ENCODE measurements around the gene DISP2.

DISP2 gene

DNA sequence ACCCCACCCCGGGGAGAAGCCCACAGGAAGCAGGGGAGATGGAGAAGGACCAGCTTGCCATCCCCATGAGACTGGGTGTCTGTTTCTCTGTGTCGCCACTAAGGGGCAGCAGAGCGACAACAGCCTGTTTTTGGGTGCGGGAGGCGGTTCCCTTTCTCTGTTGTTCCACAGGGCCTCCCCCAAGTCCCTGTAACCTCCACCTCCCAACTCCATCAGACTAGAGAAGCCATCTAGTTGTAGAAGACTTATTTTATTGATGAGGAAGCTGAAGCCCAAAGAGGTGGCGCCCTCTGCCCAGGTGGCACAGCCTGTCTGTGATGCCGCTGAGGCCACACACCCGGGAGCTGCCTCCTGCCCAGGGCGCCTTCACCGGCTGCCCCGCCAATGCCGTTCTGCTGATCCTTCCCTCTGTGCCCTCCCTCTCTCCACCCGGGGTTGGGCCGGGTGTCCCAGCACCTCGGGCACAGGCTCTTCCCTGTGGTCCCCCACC, 13.3 kb upstream of the DISP2 start:
- DNase-seq = peak; percentile 65

GRCh38 chr15:40345225-40345866, 12.7 kb upstream of the DISP2 start:
- DNase-seq = no peak

GRCh38 chr15:40345867-40346578, 12.0 kb upstream of the DISP2 start:
- DNase-seq = no peak

DNA sequence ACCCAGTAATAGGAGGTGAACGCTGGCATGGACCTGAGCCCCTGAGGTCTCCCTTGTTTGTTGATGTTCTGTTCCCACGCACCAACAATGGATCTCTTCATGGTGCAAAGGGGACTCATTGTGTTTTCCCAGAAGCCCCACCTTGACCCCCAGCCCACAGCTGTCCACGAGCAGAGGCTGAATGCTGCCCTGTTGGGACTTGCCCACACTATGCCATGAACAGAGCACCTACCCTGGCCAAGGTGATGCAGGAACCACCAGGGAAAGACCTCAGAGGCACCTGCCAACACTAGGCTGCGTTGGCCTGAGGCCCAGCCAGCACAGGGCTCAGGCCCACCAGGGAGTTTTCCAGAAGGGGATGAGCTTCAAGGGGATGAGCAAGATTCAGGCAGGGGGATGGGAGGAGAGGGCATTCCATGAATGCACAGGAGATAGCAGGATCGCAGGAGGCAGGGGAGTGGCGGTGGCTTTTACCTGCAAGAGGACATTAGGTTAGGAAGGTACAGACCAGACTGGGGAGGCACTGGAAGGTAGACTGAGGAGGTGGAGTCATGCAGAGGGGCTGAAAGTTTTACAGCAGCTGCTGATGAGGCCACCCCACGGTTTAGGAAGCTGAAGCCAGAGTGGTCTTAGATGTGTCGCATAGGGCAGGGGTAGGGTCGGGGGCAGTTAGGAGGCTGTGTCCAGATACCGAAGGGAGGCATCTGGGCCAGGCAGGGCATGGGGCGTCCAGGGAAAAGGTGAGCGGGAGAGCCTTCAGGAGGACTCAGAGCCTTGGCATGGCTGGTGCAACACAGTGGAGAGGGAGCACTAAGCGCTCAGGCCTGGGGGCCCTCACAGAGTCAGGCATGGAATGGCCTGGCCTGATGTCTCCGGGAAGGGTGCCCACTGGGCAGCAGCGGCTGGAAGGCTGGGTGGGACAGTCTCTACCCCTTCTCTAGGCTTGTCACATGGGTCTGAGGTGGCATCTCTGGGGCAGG, 11.2 kb upstream of the DISP2 start:
- no peak for DNase-seq

DNA sequence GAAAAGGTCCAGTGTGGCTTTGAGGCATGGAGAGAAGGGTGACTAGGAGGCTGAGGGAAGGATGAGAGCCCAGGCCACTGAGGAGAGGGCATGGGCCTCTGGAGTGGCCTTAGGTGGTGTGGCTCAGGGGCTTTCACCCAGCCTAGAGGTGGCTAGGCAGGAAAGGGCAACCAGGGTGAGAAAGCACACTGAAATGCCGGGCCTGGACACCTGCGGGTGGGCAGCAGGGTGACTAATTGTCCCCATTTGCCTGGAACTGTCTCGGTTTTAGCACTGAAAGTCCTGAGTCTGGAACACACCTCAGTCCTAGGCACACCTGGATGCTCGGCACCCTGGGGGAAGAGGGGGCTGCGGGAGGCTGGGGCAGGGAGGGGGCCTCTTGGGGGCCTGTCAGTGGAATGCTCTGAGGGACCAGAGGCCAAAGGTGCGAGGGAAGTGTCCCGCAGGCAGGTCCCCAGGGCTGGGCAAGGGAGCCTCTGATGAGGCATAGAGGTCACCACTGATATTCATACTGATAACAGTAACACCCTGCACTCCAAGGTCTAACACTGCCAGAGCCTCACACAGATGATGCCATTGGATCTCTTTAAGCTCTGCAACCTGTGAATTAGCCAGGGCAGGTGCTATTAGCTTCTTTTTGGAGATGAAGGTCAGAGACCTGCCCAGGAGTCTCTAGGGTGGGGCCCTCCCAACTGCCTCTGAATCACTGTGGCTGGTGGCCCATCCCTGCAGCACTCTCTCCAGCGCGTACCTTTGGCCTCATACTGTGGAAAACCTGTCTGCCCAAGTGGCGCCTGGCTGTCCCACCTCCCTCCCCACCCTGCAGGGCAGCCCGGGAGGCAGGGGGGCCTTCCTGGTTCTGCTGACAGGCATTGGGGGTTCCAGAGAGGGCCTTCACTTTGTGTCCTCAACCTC, 10.2 kb upstream of the DISP2 start:
- DNase-seq = no peak

DNA sequence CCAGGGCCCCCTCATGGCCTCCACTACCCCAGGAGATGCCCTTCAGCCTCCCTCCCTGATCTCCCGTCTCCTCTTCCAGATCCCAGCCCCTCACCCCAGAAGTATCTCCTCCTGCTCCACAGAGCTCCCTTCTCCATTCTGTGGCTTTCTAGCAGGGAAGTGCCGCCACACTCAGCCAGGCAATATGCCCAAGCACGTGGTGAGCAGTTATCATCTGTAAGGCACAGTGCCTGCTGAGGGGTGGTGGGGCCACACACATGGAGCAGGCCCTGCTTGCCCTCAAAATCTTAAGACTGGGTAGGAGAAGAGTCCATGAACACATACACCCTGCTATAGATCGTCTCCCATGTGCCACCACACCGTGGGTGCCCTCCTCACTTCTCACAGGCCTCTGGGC, 9.5 kb upstream of the DISP2 start:
- no peak for DNase-seq

DNA sequence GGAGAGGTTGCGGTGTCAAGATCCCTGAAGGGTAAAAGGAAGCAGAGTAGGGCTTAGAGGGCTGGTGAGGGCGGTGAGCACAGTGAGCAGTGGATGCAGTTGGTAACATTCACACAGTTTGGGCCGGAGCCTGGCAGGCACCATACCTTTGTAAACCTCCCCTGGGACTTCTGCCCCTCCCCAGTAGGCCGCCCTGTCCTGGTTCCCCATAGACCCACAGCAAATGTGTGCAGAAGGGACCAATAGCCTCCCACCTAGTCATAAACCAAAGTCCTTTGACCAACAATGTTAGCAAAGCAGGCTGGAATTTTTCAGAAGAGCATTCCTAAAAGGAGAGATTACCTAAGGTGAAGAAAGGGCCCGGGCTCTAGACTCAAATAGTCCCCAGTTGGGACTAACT, 8.9 kb upstream of the DISP2 start:
- DNase-seq = no peak

DNA sequence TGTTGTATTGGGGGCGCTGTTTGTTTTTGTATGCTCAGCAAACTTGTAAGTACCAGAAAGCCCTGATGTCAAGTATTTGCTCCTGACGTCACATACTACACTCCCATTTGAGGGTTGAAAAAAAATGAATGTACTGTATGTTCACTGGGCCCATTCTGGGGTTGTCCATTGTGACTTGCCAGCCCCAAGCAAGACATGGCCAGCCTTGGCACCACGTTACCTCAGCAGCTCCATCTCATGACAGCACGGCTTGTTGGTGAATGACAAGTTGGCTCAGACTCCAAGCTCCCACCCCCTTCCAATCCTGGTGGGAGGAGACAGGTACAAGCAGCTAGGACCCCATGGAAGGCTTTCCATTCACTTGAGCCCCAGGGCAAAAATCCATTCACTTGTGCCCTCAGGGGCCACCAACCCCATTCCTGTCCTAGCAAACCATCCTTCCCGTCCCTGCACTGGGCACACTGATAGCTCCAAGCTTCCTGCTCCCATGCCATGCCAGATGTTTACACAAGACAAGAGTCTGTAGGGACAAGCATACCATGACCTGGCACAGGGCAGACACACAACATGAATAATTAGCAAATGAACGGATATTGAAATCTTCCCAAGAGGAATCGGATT, 5.6 kb upstream of the DISP2 start:
- DNase-seq = no peak

DNA sequence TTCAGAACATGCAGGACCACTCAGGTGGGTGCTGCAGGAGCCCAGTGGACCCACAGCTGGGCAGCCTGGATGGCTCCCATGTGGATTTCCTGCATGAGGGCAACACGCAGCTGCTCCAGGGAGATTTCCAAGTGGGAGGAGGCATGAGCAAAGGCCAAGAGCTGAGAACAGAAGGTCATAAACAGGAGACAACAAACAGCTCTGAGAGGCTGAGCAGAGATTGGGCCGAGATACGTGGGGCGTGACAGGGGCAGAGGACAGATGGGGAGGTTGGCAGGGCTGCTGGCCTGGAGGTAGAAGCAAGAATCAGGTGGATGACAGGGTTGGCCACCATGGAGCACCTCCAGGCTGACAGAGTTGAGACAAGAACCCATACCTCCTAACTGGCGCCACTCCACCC, 4.3 kb upstream of the DISP2 start:
- DNase-seq = no peak

GRCh38 chr15:40354408-40355171, 3.4 kb upstream of the DISP2 start:
- no peak for DNase-seq

GRCh38 chr15:40355976-40356585, 1.9 kb upstream of the DISP2 start:
- DNase-seq = no peak

GRCh38 chr15:40357246-40357645, 773 bp upstream of the DISP2 start:
- no peak for DNase-seq

DNA sequence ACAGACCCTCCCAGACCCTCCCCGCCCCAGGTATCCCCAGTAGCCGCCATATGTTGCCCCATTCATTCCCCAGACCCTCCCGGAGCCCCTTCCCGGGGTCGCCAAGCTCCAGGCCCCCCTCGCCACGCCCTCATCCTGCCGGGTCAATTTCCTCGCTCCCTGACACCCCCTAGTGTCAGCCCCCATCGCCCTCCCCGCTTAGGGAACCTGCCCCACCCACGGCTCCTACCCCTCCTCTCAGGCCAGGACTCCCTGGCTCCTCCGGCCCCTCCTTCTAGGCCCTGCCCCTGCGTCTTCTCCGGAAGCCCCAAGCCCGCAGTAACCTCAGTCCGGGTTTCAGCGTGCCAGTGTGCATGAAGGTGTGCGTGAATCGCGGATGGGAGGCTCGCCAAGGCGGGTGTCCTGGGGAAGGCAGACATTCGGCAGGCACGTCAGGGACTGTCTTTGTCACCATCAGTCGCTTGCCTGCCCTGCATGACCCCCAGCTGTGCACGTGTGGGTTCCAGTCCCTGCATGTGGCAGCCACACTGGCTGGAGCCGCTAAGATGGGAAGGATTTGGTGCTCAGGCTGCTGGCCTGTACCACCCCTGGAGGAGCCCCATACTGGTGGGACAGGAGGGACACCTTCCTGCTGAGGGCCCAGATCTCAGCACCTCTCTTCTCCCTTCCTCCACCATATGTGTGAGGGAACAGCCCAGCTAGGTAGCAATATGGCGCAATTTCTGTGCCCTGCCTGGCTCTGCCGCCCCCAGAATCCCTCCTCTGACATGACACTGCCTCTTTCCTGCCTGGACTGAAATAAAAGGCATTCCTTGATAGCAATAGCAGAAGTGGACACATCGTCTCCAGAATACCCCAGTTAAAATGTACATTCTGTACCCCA, 693 bp downstream of the DISP2 start:
- peak; percentile 32 for DNase-seq

DNA sequence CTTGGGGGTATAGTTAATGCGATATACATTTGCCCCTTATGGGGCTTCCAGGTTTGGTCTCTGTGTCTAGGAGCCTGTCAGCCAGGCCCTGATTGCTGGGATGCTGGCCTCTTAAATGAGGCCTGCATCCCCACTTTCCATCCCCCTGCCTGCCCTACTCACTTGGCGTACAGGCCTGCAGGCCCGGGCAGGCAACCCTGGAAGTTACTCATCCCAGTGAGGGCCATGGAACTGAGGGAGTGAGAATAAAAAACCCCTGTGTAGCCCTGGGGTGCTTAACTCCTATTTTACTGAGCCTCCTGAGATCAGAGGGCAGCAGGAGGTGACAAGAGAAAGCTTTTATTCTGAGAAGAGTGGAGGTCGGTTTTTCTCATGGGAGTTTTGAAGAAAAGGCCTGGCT, 2.0 kb downstream of the DISP2 start:
- no peak for DNase-seq

GRCh38 chr15:40361640-40362039, 3.6 kb downstream of the DISP2 start:
- no peak for DNase-seq

DNA sequence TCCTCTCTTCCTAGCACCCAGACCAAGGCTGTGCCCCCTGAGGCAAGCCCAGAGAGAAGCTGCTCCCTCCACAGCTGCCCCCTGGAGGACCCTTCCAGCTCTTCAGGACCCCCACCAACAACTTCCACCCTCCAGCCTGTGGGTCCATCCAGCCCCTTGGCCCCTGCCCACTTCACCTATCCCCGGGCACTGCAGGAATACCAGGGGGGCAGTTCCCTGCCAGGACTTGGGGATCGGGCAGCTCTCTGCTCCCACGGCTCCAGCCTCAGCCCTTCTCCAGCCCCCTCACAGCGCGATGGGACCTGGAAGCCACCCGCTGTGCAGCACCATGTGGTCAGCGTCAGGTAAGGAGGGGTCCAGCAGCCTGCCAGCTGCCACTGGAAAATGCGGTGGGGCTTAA, 5.6 kb downstream of the DISP2 start:
- no peak for DNase-seq

- no peak for DNase-seq
These were observed 6.2 kb downstream of the DISP2 start for GRCh38 chr15:40364251-40364650.

- no peak for DNase-seq
These were observed 7.0 kb downstream of the DISP2 start for GRCh38 chr15:40365016-40365415.

GRCh38 chr15:40365624-40366456, 7.8 kb downstream of the DISP2 start:
- no peak for DNase-seq
